ENCODE data around the gene OR8B3.

GRCh38 chr11:124402326-124402922, 3.6 kb upstream of the OR8B3 start:
- TF ChIP-seq CTCF (IDR thresholded peaks at IDR 0.05), result peak in 2 of 4 experiments; percentile 4 to 37
- no peak for TF ChIP-seq POLR2A (IDR thresholded peaks at IDR 0.05)
